Effector memory CD4-positive, alpha-beta T cell (primary cell): Measurements from ENCODE around the gene ZBTB25.

Experiments used
- DNase-seq, 3 donors: peaks; one replicate each; pipeline ENCODE4 v3.0.0-alpha.2; 2020
- H3K27ac ChIP-seq: 2 replicates; pipeline ENCODE4 v1.7.0; 2013; ENCODE audit warnings: mild to moderate bottlenecking, low read length, moderate library complexity; ENCODE audit not compliant: insufficient read depth, poor library complexity, severe bottlenecking
- H3K27me3 ChIP-seq: replicated peaks from 2 replicates; pipeline ENCODE4 v1.7.0; 2013; ENCODE audit warnings: mild to moderate bottlenecking, low read length; ENCODE audit not compliant: insufficient read depth, control insufficient read depth, poor library complexity, severe bottlenecking
- H3K36me3 ChIP-seq: 2 replicates; pipeline ENCODE4 v1.7.0; 2013; ENCODE audit warnings: mild to moderate bottlenecking, low read length, moderate library complexity; ENCODE audit not compliant: control insufficient read depth, insufficient read depth
- H3K4me1 ChIP-seq: 2 replicates; pipeline ENCODE4 v1.7.0; 2013; ENCODE audit warnings: low read length, mild to moderate bottlenecking; ENCODE audit not compliant: control insufficient read depth, insufficient read depth, poor library complexity, severe bottlenecking
- H3K4me3 ChIP-seq: 2 replicates; pipeline ENCODE4 v1.7.0; 2013; ENCODE audit warnings: low read length, low read depth, mild to moderate bottlenecking; ENCODE audit not compliant: insufficient read depth, poor library complexity, severe bottlenecking
- H3K9me3 ChIP-seq: 2 replicates; pipeline ENCODE4 v1.7.0; 2013; ENCODE audit warnings: mild to moderate bottlenecking, low read length, moderate library complexity; ENCODE audit not compliant: control insufficient read depth

The ZBTB25 gene

DNA sequence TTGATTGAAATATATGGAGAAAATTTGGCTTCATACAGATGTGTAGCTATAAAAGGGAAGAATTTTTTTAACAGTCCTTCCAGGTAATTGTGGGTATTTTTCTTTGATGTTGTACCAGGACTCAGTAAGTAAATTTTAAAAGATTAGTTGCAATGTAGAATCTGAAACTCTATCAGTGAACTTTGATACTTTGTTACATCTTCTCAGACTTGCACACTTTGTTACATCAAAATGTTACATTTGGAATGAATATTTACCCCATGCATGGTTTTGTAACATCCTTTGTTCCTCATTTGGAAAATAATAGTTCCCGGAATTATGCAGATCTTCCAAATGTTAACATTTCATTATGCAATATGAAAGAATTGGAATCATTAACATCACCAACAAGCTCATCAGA, 101.7 kb downstream of the ZBTB25 start:
- DNase-seq, result no peak
- no peaks in the 10 kb centered on the region for H3K9me3 ChIP-seq
- H3K36me3 ChIP-seq, result peaks cover 2% of the 10 kb centered on the region
- H3K27ac ChIP-seq, result no peak overlapping the region
- no peak overlapping the region for H3K4me3 ChIP-seq
- H3K4me1 ChIP-seq, result no peaks in the 10 kb centered on the region
- no peaks in the 10 kb centered on the region for H3K27me3 ChIP-seq

GRCh38 chr14:64400829-64401459, 102.7 kb downstream of the ZBTB25 start:
- no peak overlapping the region for H3K27ac ChIP-seq
- no peak for DNase-seq
- H3K36me3 ChIP-seq, result peaks cover 2% of the 10 kb centered on the region
- H3K4me1 ChIP-seq, result no peaks in the 10 kb centered on the region
- H3K27me3 ChIP-seq, result no peaks in the 10 kb centered on the region
- H3K4me3 ChIP-seq, result no peak overlapping the region
- no peaks in the 10 kb centered on the region for H3K9me3 ChIP-seq
